Adipocyte (in vitro differentiated cells): ENCODE results near the gene SYTL5.
A peak's percentile ranks its signal among the peaks of the same experiment; 100 is the strongest.

Experiments
- DNase-seq: peaks from one replicate; pipeline ENCODE4 v3.0.0-alpha.2; 2015; ENCODE audit warnings: low read depth
- H3K27me3 ChIP-seq: replicated peaks from 2 replicates; pipeline ENCODE4 v1.7.0; 2013; ENCODE audit warnings: mild to moderate bottlenecking, low read length, moderate library complexity; ENCODE audit not compliant: control insufficient read depth, insufficient read depth
- H3K36me3 ChIP-seq: 2 replicates; pipeline ENCODE4 v1.7.0; 2013; ENCODE audit warnings: low read length, mild to moderate bottlenecking, moderate library complexity; ENCODE audit not compliant: control insufficient read depth, insufficient read depth, severe bottlenecking
- H3K4me1 ChIP-seq: 2 replicates; pipeline ENCODE4 v1.7.0; 2013; ENCODE audit warnings: mild to moderate bottlenecking, low read length, moderate library complexity; ENCODE audit not compliant: control insufficient read depth, insufficient read depth
- H3K4me3 ChIP-seq: 2 replicates; pipeline ENCODE4 v1.7.0; 2013; ENCODE audit warnings: mild to moderate bottlenecking, low read length, moderate library complexity
- H3K9ac ChIP-seq: 2 replicates; pipeline ENCODE4 v1.7.0; 2013; ENCODE audit warnings: mild to moderate bottlenecking, low read length, moderate library complexity
- H3K9me3 ChIP-seq: 2 replicates; pipeline ENCODE4 v1.7.0; 2013; ENCODE audit warnings: mild to moderate bottlenecking, low read length, moderate library complexity; ENCODE audit not compliant: control insufficient read depth

SYTL5 gene

DNA sequence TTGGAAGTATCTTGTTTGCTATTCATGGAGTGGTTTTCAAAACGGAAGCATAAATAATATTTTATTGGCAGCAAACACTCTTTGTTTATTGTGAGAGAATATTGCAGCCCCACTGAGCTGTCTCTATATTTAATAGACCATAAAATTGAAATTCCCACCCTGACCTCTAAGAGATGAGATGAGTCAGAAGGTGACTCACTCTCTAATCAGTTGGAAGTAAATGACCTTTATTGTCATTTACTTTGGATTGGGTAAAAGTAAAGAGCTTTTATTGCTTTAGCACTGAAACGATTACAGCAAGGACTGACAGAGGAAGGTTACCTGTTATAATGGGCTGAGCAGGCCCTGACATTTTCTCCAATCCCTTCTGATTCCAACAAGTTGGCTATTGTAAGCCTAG, 55.0 kb downstream of the SYTL5 start:
- H3K4me3 ChIP-seq = no peak overlapping the region
- no peak overlapping the region for H3K9ac ChIP-seq
- H3K4me1 ChIP-seq = no peaks in the 10 kb centered on the region
- peaks cover 14% of the 10 kb centered on the region for H3K9me3 ChIP-seq
- DNase-seq = peak; percentile 19
- no peaks in the 10 kb centered on the region for H3K27me3 ChIP-seq
- no peaks in the 10 kb centered on the region for H3K36me3 ChIP-seq

DNA sequence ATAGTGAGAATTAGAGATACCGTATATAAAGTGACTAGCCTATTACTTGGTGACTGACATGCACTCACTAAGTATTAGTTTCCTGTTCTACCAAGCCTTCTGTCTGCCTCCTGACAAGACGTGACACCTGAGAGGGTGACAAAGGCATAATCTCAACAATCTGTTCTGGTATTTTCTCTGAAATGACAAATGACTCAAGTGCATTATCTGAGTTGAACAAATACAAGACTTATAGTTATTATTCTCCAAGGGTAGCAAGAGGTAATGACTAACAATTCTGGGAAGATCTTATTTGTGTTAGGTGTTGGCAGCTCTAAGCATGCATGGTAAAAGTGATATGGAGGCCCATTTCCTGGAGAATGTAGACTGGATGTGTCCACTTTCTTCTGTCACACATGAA, 60.6 kb downstream of the SYTL5 start:
- Histone ChIP-seq H3K4me1 (no peaks in the 10 kb centered on the region), H3K4me3 (no peak overlapping the region), H3K36me3 (no peaks in the 10 kb centered on the region), H3K9ac (no peak overlapping the region), H3K27me3 (no peaks in the 10 kb centered on the region), H3K9me3 (peaks cover 48% of the 10 kb centered on the region)
- DNase-seq = no peak

DNA sequence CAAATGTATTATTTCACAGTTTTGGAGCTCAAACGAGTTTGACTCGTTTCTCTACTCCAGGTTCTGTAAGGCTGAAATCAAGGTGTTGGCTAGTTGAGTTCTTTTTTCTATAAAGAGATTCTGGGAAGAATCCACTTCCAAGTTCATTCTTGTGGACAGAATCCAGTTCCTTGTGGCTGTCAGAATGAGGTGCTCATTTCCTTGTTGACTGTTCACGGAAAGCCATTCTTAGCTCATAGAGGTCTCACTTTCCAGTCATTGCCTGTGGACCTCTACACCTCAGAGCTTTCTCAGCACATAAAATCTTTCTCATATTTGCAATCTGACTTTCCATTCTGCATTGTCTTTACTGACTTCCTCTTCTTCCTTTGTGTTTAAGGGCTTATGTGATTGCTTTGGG, 62.9 kb downstream of the SYTL5 start:
- no peak overlapping the region for H3K9ac ChIP-seq
- peaks cover 4% of the 10 kb centered on the region for H3K27me3 ChIP-seq

DNA sequence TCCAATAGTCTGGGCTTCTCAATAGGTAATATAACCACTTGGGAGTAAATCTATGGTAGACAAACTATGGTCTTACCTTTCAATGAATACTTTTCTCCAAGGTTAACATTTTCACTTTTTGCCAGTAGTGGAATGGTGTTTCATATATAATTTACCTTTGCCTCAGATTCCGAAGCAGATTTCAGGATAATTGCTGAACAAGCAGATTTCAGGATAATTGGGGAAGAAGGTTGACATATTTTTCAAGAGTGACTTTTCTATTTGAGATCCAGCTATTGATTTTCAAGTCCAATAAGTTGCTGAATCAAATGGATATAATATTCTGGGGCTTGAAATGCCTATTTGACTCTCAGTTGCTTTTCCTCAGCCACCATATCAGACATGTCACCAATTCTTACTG, 63.6 kb downstream of the SYTL5 start:
- Histone ChIP-seq H3K9me3 (peaks cover 43% of the 10 kb centered on the region), H3K36me3 (no peaks in the 10 kb centered on the region), H3K9ac (no peak overlapping the region), H3K4me3 (no peak overlapping the region), H3K4me1 (no peaks in the 10 kb centered on the region), H3K27me3 (peaks cover 4% of the 10 kb centered on the region)
- DNase-seq = no peak

More for the DNA sequence above, 62.9 kb downstream of the SYTL5 start:
- H3K4me3 ChIP-seq = no peak overlapping the region
- H3K4me1 ChIP-seq = no peaks in the 10 kb centered on the region
- no peaks in the 10 kb centered on the region for H3K36me3 ChIP-seq
- DNase-seq = no peak
- H3K9me3 ChIP-seq = peaks cover 43% of the 10 kb centered on the region

DNA sequence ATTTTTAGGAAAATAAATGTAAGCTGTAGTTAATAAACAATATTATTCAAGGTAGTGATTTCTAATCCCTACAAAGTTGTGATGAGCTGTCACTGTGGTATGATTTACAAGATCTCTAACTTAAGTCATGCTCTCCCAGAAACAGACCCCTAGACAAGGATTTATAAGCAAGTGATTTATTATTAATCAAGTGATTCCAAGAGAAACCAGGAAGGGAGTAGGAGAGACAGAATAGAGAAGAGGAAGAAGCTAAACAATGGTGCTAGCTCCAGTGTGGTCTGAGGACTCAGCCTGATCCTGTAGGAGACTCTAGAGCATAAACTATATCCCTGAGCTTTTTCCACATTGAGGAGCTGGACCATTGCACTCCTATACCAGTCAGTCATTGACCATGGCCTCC, 73.1 kb downstream of the SYTL5 start:
- H3K4me3 ChIP-seq = no peak overlapping the region
- H3K36me3 ChIP-seq = no peaks in the 10 kb centered on the region
- no peaks in the 10 kb centered on the region for H3K4me1 ChIP-seq
- H3K9me3 ChIP-seq = no peaks in the 10 kb centered on the region
- H3K27me3 ChIP-seq = peaks cover 6% of the 10 kb centered on the region
- H3K9ac ChIP-seq = no peak overlapping the region
- DNase-seq = no peak

DNA sequence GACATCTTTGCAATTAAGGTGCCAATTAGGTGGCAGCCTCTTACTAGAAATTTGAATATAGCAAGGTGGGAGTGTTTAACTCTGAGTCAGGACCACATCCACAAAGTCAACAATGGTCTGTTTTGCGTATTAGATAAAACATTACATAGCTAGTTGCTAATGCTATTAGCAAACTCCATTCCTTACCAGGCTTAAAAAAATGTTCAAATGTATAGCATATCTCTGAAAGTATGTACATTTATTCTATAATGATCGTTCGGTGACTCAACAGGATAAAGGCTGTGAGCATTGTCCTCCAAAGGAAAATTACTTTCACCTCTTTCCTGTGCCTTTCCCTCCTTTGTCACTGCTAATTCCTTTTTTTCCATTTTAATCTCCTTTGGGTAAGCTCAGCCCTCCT, 74.5 kb downstream of the SYTL5 start:
- Histone ChIP-seq H3K36me3 (no peaks in the 10 kb centered on the region), H3K9me3 (no peaks in the 10 kb centered on the region), H3K4me3 (no peak overlapping the region), H3K4me1 (no peaks in the 10 kb centered on the region), H3K27me3 (peaks cover 6% of the 10 kb centered on the region), H3K9ac (no peak overlapping the region)
- no peak for DNase-seq

DNA sequence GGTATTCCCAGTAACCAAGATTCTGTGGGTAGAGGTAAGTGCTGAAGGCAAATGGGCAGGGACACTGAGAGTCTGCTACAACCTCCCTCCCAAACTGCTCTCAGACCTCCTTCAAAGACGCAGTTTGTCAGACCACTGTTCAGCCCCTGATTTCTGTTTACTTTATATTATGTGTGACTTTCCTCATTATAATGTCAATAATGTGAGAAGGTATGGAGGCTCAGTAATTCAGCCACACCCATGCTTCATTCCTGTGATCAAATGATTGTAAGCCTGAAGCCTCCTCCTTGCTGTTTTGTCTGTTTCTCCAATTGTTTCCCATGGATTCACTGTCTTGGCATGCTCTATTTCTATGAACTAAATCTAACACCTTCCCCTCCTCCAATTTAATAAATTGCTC, 75.6 kb downstream of the SYTL5 start:
- H3K9ac ChIP-seq = no peak overlapping the region
- DNase-seq = no peak

DNA sequence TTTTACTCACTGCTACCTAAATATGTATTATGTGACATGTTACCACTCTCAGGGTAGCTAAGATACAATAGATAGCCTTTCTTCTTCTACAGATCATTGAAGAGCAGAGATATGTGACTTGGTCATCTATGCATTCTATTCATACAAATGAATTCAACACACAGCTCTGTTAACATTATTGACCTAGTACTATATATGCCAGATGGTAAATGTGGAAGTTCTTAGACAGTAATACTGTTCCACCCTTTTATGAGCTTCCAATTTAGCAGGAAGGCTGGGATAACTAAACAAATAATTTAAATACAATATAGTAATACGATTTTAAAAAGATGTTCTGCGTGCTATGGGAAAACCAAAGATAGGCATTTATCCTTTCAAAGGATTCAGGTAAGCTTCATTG, 76.0 kb downstream of the SYTL5 start:
- no peak for DNase-seq

More for the DNA sequence above, 75.6 kb downstream of the SYTL5 start:
- no peaks in the 10 kb centered on the region for H3K9me3 ChIP-seq
- H3K4me1 ChIP-seq = no peaks in the 10 kb centered on the region
- H3K4me3 ChIP-seq = no peak overlapping the region
- H3K27me3 ChIP-seq = peaks cover 6% of the 10 kb centered on the region
- no peaks in the 10 kb centered on the region for H3K36me3 ChIP-seq

DNA sequence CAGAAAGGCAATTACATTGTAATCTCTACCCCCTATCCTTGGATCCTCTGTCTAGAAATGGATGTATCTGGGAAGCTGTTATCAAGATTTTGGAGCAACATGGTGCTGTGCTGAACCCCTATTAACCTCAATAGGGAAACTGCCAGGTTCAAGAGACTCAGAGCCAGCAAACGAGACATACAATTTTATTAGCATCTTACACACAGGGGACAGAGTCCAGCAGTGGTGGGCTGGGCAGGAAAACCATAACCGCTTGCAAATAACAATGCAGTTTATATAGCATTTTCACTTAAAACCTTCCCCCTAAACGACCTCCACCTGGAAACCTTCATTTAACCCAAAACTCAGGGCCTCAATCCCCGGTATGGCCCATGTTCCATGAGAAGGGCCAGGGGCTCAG, 79.5 kb downstream of the SYTL5 start:
- peaks cover 10% of the 10 kb centered on the region for H3K27me3 ChIP-seq
- no peaks in the 10 kb centered on the region for H3K36me3 ChIP-seq
- H3K4me3 ChIP-seq = no peak overlapping the region
- DNase-seq = no peak
- no peaks in the 10 kb centered on the region for H3K9me3 ChIP-seq
- no peaks in the 10 kb centered on the region for H3K4me1 ChIP-seq
- H3K9ac ChIP-seq = no peak overlapping the region

More for the DNA sequence above, 76.0 kb downstream of the SYTL5 start:
- Histone ChIP-seq H3K9ac (no peak overlapping the region), H3K4me3 (no peak overlapping the region), H3K9me3 (no peaks in the 10 kb centered on the region), H3K27me3 (peaks cover 6% of the 10 kb centered on the region), H3K36me3 (no peaks in the 10 kb centered on the region), H3K4me1 (no peaks in the 10 kb centered on the region)

DNA sequence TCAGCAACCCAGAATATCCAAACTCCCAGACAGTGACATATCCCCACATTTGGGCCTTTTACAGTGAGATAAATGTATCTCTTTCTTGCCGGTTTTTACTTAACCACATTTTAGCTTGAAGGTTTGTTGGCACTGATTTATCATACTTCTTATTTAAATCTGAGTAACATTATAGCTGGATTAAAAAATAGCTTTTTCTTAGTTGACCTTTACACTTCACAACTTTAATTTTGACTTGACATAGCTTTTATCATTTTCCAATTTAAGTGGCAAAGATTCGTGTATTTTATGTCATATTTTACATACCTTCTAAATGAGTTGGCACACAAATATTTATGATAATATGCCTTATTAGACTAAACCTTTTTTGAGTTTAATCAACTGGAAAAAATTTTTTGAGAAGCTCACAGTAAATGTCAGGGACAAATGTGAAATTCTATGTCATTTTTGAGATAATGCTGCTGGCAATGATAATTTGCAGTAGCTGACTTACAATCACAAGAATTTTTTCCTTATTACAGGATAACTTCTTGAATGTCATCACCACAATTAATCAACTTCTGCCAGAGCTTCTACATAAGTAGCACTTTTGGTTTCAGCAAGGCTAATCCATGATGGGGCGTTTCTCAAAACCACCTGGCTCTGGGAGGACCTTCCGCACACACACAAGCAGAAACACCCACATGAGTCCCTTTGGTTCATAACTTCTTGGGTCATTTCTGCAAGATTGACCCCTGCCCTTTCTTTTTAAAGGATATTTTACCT, 80.3 kb downstream of the SYTL5 start:
- Histone ChIP-seq H3K4me1 (no peaks in the 10 kb centered on the region), H3K36me3 (no peaks in the 10 kb centered on the region), H3K27me3 (peaks cover 10% of the 10 kb centered on the region), H3K9ac (no peak overlapping the region), H3K9me3 (no peaks in the 10 kb centered on the region), H3K4me3 (no peak overlapping the region)
- no peak for DNase-seq

DNA sequence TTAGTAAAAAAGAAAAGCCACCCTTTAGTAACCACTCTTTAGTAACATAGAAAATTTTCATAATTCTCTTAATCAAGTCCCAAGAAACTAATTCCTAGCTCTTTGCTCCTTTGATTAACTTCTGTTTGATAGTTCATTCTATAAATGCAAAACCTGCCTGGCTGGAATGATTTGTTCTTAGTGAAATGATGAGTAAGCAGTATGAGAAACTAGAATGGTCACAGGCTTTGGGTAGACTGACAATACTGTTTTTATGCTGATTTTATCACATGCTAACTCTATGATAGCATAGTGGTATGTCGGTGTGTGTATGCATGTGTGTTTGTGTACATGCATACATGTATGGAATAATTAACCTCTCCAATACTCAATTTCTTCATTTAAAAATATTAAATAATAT, 81.2 kb downstream of the SYTL5 start:
- no peak for DNase-seq
- Histone ChIP-seq H3K4me1 (no peaks in the 10 kb centered on the region), H3K36me3 (no peaks in the 10 kb centered on the region), H3K4me3 (no peak overlapping the region), H3K9me3 (no peaks in the 10 kb centered on the region), H3K9ac (no peak overlapping the region), H3K27me3 (peaks cover 9% of the 10 kb centered on the region)
